Measurements from ENCODE around the gene ALDH1L1.

ALDH1L1 gene

DNA sequence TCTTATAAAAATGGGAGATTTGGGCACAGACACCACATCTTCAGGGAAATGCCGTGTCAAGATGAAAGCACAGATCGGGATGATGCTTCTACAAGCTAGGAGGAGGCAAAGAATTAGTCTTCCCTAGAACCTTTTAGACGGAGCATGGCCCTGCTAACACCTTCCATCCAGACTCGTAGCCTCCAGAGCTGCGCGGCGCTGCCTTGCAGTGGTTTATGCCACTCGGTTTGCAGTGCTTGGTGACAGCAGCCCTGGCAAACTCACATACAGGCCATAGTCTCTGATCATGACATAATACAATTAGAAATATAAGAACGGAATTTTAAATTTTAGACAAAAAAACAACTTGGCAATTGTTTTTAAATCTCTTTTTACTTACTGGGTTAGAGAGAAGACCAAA, 59.3 kb downstream of the ALDH1L1 start:
- H3K36me3 ChIP-seq = no peaks in the 10 kb centered on the region
- TF ChIP-seq CTCF (IDR thresholded peaks at IDR 0.05; ENCODE audit: low read depth, low read length) = no peak
- H3K27ac ChIP-seq = no peak overlapping the region
- H3K9me3 ChIP-seq (ENCODE audit: severe bottlenecking) = no peaks in the 10 kb centered on the region
- H3K27me3 ChIP-seq (ENCODE audit: insufficient read depth, low read depth, severe bottlenecking) = no peaks in the 10 kb centered on the region
- no peak overlapping the region for H3K4me3 ChIP-seq (ENCODE audit: low read depth, low read length)
- DNase-seq = no peak

- no peak for DNase-seq
- no peaks in the 10 kb centered on the region for H3K9me3 ChIP-seq (ENCODE audit: severe bottlenecking)
- H3K36me3 ChIP-seq = no peaks in the 10 kb centered on the region
- no peak overlapping the region for H3K27ac ChIP-seq
- no peak for TF ChIP-seq CTCF (IDR thresholded peaks at IDR 0.05; ENCODE audit: low read depth, low read length)
- H3K4me3 ChIP-seq (ENCODE audit: low read depth, low read length) = no peak overlapping the region
- H3K27me3 ChIP-seq (ENCODE audit: insufficient read depth, low read depth, severe bottlenecking) = no peaks in the 10 kb centered on the region
These were observed 60.4 kb downstream of the ALDH1L1 start for GRCh38 chr3:126119976-126120375.

DNA sequence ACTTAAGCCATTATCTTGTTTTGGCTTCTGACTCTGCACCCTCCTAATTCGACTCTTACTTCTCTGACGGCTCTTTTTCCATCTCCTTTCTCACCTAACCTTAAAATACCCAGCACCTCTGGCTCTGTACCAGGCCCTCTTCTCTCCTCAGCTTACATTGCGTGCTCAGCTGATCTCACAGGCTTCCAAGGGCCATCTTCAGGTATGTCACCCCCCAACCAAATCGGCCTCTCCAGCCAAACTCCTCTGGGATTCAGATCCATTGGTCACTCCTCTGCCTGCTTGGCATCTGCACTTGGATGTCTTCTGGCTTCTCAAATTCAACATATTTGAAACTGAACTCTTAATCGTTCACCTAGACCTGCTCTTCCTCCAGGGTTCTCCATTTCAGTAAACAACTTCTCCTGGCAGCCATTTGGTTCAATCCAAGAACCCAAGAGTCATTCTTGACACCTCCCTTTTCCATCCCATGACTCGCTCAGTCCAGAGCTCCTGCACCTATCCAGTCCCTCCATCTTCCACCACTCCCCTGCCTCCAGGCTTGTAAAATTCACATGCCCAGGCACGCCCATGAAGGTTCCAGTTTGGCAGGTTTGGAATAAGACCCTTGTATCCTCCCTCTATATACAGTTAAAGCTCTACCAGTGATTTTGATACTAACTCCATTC, 61.2 kb downstream of the ALDH1L1 start:
- no peaks in the 10 kb centered on the region for H3K9me3 ChIP-seq (ENCODE audit: severe bottlenecking)
- H3K27ac ChIP-seq = no peak overlapping the region
- no peak for TF ChIP-seq CTCF (IDR thresholded peaks at IDR 0.05; ENCODE audit: low read depth, low read length)
- peak; percentile 3 for DNase-seq
- H3K36me3 ChIP-seq = no peaks in the 10 kb centered on the region
- H3K4me3 ChIP-seq (ENCODE audit: low read depth, low read length) = no peak overlapping the region
- H3K27me3 ChIP-seq (ENCODE audit: insufficient read depth, low read depth, severe bottlenecking) = no peaks in the 10 kb centered on the region

DNA sequence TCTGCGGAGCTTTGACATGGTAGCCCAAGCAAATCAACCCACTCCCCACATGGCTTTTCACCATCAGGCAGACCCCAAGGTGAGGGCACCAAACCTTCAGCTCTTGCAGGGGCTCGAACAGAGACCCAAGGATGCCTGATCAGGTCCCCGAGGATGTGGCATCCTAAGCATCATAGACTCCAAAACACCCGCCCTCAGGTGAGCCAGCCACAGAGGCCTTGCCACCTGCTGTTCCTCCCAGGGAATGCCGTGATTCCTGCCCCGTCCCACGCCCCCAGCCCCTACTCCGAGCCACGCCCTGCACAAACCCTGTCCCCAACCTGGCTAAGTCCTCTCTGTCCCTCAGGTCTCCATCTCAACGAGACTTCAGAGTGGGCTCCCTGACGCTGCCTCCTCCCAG, 61.8 kb downstream of the ALDH1L1 start:
- Histone ChIP-seq H3K9me3 (ENCODE audit: severe bottlenecking) (no peaks in the 10 kb centered on the region), H3K36me3 (no peaks in the 10 kb centered on the region), H3K4me3 (ENCODE audit: low read depth, low read length) (no peak overlapping the region), H3K27ac (no peak overlapping the region), H3K27me3 (ENCODE audit: insufficient read depth, low read depth, severe bottlenecking) (no peaks in the 10 kb centered on the region)
- TF ChIP-seq CTCF (IDR thresholded peaks at IDR 0.05; ENCODE audit: low read depth, low read length) = no peak
- DNase-seq = no peak

DNA sequence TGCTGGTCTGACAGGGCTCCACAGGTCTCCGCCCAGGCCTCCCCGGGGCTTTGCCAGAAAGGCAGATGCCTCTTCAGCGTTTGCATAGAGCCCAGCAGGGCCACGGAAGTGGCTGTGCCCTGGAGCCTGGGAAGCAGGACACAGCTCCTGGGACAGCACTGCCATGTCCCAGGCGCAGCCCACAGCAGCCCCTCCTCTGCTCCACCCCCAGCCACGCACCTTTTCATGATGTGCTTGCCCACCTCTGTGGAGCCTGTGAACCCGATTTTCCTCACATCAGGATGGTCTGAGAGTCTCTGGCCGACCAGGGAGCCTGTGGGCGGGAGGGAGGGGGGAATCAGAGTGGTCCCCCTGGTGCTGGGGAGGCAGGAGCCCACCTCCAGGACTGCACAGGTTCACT, 62.6 kb downstream of the ALDH1L1 start:
- no peak overlapping the region for H3K27ac ChIP-seq
- TF ChIP-seq CTCF (IDR thresholded peaks at IDR 0.05; ENCODE audit: low read depth, low read length) = no peak
- DNase-seq = no peak
- H3K27me3 ChIP-seq (ENCODE audit: insufficient read depth, low read depth, severe bottlenecking) = no peaks in the 10 kb centered on the region
- no peak overlapping the region for H3K4me3 ChIP-seq (ENCODE audit: low read depth, low read length)
- H3K9me3 ChIP-seq (ENCODE audit: severe bottlenecking) = no peaks in the 10 kb centered on the region
- no peaks in the 10 kb centered on the region for H3K36me3 ChIP-seq

DNA sequence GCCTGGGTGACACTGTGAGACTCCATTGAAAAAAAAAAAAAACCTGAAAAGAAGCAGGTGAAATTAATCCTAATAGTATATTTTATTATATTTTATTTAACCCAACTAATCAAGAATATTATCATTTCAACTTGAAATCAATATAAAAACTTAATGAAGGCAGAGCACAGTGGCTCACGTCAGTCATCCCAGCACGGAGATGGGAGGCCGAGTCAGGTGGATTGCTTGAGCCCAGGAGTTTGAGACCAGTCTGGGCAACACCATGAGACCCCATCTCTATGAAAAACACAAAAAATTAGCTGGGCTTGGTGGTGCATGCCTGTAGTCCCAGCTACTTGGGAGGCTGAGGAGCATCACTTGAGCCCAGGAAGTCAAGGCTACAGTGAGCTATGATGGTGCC, 63.2 kb downstream of the ALDH1L1 start:
- Histone ChIP-seq H3K9me3 (ENCODE audit: severe bottlenecking) (no peaks in the 10 kb centered on the region), H3K4me3 (ENCODE audit: low read depth, low read length) (no peak overlapping the region), H3K27ac (no peak overlapping the region), H3K36me3 (no peaks in the 10 kb centered on the region), H3K27me3 (ENCODE audit: insufficient read depth, low read depth, severe bottlenecking) (no peaks in the 10 kb centered on the region)
- DNase-seq = no peak
- no peak for TF ChIP-seq CTCF (IDR thresholded peaks at IDR 0.05; ENCODE audit: low read depth, low read length)

Measured in WERI-Rb-1 (cell line).